B cell (primary cell): Measurements from ENCODE around the gene UTP4.

Source experiments
- EZH2 ChIP-seq: IDR thresholded peaks from 2 replicates; pipeline ENCODE4 v1.6.1; 2012; ENCODE audit warnings: borderline replicate concordance, low read depth, mild to moderate bottlenecking, moderate library complexity, low read length; ENCODE audit not compliant: insufficient read depth, poor library complexity, severe bottlenecking
- TF ChIP-seq, protein P1 (sequence below): fragments of 200-600 bp; IDR thresholded peaks from one replicate; pipeline ENCODE4 v1.8.0; 2022; ENCODE audit warnings: antibody characterized with exemption, mild to moderate bottlenecking

DNA sequence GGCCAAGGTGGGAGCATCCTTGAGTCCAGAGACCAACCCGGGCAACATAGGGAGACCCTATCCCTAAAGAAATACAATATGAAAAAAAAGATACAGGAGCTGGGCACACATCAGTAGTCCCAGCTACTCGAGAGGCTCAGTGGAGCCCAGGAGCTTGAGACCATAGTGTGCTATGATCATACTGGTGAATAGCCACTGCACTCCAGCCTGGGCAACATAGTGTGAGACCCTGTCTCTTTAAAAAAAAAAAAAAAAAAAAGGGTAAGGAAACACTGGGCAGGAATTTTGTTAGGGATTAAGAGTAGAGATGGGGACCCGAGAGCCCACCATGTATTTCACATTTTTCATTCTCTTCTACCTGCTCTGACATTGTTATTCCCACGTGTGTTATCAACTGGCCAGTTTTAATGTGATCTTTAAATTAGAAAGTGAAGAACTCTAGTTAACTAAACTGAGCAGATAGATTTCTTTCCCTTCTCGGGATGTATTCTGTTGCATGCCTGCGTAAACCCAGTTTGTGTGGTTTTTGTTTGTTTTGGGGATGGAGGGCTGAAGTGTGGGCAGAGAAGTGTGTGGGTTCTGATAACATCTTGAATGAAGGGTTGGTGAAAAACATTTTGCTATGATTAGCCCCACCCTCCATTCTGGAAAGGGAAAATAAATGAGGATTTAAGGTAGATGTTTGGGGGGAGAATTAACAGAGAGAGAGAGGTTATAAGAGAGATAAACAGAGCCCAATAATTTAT is 37.3 kb downstream of the UTP4 start:
- TF ChIP-seq, protein P1, sequence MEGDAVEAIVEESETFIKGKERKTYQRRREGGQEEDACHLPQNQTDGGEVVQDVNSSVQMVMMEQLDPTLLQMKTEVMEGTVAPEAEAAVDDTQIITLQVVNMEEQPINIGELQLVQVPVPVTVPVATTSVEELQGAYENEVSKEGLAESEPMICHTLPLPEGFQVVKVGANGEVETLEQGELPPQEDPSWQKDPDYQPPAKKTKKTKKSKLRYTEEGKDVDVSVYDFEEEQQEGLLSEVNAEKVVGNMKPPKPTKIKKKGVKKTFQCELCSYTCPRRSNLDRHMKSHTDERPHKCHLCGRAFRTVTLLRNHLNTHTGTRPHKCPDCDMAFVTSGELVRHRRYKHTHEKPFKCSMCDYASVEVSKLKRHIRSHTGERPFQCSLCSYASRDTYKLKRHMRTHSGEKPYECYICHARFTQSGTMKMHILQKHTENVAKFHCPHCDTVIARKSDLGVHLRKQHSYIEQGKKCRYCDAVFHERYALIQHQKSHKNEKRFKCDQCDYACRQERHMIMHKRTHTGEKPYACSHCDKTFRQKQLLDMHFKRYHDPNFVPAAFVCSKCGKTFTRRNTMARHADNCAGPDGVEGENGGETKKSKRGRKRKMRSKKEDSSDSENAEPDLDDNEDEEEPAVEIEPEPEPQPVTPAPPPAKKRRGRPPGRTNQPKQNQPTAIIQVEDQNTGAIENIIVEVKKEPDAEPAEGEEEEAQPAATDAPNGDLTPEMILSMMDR: no peak
- no peak for TF ChIP-seq EZH2
